A204.1 (cell line): ENCODE results near the gene CCDC90B.

Experiments used
- FAIRE-seq: peaks from 2 replicates; lab custom pipeline; 2012; peaks lifted over from hg19 to GRCh38; lab: Jason Lieb, UNC

CCDC90B gene

DNA sequence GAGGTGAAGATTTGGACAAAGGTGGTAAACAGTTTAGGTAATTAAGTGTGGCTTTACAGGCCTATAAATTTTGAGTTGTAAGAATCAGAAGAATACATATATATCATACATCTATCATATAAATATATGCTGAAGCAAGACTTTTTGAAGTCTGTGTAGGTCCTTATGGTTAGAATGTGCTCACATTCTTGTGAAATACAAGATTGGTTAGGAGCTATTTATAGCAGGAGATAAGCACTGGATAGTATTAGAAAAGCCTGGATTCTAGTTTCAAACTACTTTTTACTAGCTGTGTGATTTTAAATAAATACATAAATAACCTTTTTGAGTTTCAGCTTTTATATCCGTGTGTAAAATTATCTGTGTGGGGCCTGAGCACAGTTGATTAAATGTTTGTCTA, 50.3 kb downstream of the CCDC90B start:
- FAIRE-seq: no peak

DNA sequence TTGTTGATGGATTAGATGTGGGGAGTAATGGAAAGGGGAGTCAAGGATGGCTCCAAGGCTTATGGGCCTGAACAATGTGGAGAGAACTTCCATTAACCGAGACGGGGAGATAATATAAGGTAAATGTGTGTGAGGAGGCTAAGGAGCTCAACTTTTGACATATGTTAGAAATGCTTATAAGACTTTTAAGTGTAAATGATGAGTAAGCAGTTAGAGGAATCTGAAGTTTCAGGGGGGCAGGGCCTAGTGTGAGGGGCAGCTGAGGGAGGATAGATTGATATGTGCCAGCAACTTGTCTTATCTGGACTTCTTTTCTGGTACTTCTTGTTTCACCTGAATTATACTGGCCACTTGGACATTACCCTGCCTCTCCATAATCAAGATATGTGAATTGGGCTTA, 62.7 kb downstream of the CCDC90B start:
- no peak for FAIRE-seq

DNA sequence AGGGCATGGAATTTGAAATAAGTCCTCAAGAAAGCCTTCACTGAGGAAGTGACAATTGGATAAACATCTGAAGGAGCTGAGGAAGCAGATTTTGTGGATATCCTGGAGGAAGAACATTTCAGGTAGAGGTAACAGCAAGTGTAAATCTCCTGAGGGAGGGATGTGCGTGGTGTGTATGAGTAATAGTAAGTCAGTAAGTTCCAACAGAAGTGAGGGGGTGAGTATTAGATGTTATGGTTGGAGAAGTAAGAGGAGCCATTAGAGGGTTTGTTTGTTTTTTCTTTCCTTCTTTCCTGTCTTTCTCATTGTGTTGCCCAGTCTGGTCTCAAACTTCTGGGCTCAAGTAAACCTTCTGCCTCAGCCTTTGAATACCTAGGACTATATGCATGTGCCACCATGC, 63.7 kb downstream of the CCDC90B start:
- no peak for FAIRE-seq

DNA sequence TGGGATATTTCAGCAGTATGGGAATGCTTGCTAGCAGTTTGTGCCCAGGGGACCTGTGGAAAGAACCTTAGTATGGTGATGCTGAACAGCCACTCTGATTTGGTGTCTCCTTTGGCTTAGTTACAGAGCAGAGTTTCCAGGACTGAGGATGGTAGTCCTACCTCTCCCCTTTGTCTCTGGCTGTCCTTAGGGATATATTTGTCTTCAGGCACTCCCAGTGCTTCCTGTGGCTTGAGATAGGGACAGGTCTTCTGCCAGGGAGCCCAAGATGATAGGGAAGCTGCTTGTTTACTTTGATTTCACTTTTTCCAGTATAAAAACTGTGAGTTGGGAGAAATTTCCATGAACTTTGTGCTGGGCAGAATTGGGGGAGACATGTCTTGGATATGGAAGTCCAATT, 64.5 kb downstream of the CCDC90B start:
- FAIRE-seq: no peak

DNA sequence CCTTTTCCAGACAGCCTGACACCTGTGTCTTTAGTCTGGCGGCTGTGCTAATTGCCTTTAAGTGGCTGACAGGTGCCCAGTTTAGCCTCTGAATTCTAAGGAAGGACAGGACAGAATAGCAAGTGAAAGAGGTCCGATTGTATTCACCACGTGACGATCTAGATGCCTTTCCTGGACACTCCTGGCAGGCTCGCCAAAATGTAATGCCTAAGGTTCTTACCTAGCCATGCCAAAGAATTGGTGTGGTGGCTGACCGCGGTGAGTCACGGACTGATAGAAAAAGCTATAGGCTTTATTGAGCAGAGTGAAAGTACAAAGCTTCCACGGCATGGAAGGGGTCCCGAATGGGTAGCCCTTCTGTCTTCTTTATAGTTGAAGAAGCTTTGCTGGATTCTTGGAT, 65.9 kb downstream of the CCDC90B start:
- FAIRE-seq: no peak

DNA sequence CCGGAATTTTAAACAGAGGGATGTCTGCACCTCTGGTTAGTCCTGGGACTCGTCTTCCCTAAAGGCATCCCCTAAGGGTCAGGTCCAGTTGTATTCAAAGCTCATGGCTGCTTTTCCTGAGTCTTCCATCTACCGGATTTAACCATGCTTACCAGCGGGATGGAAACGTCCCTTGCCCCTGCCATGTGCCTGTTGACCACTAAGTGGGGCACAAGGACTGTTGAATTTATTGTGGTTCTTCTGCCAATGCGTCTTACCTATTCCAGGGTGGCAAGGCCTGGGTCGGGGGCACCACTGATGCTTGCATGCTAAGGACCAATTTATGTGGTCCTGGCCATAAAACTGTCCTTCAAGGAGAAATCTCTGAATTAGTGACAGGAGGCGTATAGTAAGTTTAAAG, 67.1 kb downstream of the CCDC90B start:
- FAIRE-seq: no peak
